Daoy (cell line): ENCODE data around the gene SMC4. TPM values are rescaled to one million over a fixed set of nuclear protein-coding genes. Genes with fewer than 3 reads are reported as not detected.
"Not testable (repeated sequence)": the region's sequence is repeated elsewhere in the genome, so short reads cannot be mapped to it uniquely, and the experiment has no call there.

Source experiments
- DNase-seq: peaks from one replicate; pipeline ENCODE4 v3.0.0-alpha.2; 2015; ENCODE audit warnings: low read depth
- total RNA-seq: library from RNA; depleted of rRNA; stranded (reverse); fragments of >200 nt; shearing (Covaris generic); gene quantifications from 2 replicates; pipeline ENCODE4 v1.2.3, GENCODE V29; 2014

Gene SMC4
- total RNA-seq, 1 experiment from 2014 or later, result 140 TPM

DNA sequence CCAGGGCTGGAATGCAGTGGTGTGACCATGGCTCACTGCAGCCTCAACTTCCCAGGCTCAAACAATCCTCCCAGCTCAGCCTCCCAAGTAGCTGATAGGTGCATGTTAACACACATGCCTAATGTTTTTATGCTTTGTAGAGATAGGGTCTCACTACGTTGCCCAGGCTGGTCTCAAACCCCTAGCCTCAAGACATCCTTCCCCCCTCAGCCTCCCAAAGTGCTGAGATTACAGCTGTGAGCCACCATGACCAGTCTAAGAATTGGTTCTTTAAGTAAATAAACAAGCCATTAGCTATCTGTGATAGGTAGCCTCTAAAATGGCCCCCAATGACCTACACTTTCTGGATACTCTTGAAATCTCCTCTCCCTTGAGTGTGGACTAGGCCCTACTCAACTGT, 46.4 kb downstream of the SMC4 start:
- no peak for DNase-seq

DNA sequence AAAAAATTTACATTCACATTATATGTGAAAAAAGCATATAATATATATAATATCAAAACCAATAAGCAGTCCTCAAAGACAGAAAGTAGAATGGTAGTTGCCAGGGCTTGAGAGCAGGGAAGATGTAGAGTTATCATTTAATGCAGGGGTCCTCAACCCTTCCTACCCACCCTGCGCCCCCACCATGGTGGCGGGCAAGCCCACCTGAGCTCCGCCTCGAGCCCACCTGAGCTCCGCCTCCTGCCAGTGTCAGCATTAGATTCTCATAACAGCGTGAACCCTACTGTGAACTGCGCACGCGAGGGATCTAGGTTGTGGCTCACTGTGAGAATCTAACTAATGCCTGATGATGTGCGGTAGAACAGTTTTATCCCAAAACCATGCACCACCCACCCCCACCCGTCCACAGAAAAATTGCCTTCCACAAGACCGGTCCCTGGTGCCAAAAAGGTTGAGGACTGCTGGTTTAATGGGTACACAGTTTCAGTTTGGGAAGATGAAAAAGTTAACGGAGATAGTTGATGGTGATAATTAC, 47.1 kb downstream of the SMC4 start:
- no peak for DNase-seq

DNA sequence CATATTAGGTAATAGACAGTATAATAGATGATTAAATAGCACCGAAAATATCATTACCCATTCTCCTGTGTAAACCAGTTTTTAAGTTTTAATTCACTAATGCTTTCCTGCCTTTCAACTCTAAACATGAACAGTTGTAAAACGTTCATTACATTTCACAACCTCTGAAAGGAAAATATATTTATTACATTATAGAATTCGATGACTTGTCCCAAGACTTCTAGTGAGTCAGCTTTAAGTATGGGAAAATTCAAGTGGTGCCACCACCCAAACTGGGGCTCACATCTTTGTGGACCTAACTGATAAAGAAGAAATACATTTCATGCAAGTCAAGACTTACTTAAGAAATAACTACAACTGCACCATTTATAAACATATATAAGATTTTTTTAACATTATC, 48.1 kb downstream of the SMC4 start:
- no peak for DNase-seq

DNA sequence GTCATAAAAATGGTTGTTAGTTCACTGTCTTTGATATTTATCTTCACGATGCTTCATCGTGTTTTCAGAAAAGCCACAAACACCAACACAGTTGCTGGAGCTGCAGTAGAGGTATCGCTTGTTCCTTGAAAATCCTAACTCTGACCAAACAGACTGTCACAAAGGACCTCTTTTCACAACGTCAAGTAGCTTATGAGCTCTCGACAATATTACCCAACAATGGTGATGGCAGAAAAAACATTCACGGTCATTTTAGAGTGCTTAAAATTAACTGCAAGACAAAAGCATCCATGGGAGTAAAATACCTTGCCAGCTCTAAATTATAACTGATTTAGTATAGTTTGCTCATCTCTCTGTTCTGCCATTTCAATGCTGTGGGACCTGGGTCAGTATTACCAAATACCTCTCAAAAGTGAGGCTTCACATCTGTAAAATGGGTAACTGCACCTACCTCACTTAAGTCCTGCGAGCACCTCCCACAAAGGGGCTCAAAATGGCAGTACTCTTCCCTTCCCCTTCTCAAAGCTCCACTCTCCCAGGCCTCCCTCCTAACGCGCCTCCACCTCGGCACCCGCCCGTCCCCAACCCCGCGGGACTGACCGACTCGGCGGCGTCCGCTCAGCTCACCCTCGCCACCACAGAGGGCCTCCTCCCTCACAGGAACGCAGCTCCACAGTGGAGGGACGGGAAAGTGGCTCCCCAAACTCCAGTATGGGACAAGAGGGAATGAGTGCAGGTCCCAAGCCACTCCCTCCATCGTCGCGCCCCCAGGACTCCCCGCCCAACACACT, 49.6 kb downstream of the SMC4 start:
- no peak for DNase-seq

DNA sequence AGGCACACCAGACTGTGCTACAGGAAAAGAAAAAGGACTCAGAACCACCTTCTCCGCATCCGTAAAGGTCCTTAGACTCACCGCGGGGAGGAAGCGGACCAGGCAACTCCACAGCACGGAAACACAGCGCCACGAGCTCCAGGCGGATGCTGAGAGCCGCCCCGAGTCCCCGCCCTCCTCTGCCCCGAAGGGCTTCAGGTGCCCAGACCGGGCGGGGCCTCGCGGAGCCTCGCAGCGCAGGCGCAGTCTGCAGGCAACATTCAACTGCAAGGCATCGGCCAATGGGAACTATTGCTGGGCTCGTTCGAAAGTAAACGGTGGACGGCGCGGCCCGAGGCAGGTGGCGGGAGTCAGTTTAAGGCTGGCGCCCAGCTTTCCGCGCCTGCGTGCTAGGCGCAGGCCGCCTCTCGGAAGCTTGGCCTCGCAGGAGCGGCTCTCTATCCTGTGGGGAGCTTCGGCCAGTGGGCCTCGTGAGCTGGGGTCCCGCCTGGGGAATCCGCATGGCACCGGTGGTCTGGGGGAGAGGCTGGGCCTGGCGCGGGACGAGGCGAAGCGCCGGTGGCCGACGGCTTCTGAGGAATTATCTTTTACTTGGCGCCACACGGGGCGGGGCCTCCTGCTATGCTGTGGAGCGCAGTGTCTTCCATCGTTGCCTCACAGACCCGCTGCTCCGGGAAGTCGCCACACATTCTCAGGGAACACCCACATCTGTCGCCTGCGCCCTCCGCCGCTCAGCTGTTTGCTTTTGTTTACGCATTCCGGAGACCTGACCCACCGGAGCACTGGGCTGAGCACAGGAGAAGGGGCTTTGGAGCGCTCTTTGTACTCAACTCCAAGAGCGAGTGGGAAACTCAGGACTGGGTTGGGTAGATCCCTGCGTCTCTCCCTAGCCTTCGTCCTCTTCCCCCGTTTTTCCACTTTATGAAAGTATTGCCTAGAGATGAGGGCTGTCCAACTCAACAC, 50.5 kb downstream of the SMC4 start, which contains the start of gene TRIM59:
Gene TRIM59 (minus strand): TSS at position 151 of the 963 bp plus-strand sequence. CDS start 10,603 bp downstream, outside the sequence.
- peak; percentile 81 for DNase-seq

DNA sequence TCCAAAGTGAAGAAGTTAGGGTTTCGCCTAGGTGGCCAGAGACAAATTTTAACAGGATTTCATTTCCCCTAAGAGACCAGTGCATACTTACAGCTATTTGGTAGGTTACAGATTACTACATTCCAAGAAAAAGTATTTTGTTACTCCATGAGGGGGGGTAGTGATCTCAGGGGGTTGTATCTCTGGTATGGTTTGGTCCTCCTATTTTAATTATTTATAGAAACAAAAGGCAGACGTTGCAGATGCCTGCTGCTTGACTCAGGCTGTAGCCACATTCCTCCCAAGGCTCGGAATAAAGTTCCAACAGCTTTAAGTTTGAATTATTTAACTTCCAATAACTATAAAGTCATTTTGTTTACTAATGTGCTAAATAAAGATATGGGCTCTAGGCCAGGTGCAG, 51.4 kb downstream of the SMC4 start:
- DNase-seq, result no peak

DNA sequence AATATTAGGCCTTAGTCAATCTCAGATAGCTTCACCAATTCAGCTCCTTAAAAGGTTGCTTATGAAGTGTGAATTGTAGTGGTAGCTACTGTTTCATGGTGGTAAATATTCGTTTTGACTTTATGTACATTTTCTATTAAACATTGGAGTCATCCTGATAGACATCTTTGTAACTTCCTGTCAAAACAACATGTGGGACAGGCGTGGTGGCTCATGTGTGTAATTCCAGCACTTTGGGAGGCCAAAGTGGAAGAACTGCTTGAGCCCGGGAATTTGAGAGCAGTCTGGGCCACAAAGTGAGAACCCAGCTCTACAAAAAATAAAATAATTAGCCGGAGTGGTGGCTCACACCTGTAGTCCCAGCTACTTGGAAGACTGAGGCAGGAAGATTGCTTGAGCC, 52.2 kb downstream of the SMC4 start:
- DNase-seq, result peak; percentile 17

DNA sequence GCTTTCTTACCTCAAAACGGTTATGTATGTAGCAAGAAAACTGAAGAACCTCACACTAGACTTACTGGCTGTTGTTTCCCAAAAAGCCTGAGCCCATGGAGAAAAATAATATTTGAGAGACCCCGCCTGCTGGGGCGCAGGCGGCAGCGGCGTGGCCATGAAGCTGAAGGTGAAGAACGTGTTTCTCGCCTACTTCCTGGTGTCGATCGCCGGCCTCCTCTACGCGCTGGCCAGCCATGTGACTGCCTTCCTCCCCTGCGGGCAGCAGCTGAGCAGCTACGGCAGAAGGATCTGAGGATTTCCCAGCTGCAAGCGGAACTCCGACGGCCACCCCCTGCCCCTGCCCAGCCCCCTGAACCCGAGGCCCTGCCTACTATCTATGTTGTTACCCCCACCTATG, 52.8 kb downstream of the SMC4 start:
- DNase-seq, result not testable (repeated sequence)

DNA sequence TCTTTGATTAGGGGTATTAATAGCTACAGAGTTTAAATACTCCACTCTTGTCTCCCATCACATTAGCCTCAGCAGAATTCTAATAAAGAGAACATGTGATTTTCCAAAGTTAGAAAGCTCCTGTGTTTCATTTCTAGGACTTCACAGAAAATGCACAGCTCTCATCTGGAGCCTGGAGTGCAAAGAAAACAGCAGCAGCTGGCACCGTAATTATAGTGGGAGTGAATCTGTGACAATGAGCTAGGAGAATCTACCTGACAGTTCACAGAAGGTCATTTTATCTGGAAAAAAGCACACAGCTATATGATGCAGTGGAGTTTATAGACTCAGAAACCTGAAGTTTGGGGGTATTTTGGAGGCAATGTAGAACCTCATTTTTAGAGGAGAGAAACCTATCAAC, 55.5 kb downstream of the SMC4 start:
- DNase-seq, result no peak

DNA sequence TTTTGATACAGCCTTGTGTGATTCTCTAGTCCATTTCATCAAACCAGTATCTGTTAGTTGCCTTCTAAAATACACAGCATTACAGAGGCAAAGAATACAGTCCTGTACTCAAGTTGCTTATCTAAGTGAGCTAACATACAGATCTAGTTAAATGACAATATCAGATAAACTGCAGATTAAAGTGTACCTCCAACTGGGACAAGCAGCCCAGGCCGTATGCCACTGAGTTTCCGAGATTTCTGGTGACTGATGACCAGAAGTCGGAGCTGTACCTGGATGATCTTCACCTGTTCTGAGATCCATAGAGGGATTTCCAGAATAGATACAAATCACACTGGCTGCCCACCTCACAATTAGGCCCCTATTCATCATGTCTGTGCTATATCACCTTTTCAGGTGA, 56.4 kb downstream of the SMC4 start:
- DNase-seq, result no peak

DNA sequence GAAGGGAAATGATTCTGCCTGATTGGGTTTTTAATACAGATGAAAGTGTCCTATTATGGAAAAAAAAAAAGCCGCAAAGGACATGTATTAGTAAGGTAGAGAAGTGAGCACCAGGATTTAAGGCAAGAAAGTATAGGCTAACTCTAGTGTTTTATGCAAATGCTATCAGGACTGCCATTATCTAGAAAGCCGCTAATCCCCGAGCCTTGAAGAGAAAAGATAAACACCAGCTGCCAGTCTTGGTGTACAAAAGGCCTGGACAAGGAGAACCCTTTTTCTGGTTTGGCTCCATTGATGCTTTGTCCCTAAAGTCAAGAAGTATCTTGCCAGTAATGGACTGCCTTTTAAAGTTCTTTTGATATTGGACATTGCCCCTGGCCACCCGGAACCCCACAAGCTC, 58.7 kb downstream of the SMC4 start:
- DNase-seq, result no peak

DNA sequence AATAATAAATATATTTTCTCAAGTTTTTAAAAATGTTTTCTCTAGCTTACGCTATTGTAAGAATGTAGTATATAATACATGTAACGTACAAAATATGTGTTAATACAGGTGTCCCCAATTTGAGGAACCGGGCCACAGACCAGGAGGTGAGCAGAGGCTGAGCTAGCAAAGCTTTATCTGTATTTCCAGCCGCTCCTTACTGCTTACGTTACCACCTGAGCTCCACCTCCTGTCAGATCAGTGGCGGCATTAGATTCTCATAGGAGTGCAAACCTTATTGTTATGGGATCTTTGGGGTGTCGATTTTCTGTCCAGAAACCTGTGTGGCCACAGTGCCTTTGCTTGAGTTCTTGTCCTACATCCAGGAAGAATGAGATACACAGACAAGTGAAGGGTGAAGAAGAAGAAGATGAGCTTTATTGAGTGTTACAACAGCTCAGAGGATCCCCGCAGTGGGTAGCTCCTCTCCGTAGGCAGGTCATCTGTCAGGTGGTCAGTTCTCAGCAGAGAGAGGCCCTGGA, 60.1 kb downstream of the SMC4 start:
- DNase-seq, result no peak

DNA sequence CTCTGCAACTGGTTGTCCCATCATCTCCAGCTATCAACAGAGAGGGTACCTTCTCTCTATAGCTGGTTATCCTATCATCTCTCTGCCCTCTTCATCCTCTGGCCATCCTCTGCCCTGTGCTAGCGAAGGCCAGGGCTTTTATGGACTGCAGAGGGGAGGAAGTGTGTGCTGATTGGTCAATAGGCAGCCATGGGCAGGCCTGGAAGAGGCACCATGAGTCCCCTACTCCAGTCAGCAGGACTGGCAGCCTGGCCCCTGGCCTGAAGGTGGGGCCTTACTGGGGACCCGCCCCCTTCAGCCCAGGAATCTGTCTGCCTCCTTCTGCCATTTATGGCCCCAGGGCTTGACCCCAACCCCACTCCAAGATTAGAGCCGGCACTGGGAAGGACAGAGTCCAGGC, 60.6 kb downstream of the SMC4 start:
- DNase-seq, result no peak

DNA sequence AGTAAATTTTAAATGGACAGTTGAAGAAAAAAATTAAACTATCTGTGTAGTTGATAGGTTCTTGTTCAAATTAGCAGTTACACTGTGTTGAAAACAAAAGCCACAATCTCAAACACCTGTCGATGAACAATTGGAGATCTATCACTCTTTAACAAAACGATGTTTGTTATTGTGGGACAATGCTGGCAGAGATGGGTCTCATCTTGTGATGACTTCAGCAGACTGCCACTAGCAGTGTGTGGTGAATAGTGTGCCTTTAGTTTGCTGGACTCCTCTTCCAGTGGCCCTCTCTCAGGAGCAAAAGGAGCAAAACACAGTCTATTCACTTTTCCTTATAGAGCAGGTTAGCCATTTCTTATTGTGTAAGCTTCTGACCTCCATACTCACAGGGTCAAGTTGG, 64.9 kb downstream of the SMC4 start:
- no peak for DNase-seq

DNA sequence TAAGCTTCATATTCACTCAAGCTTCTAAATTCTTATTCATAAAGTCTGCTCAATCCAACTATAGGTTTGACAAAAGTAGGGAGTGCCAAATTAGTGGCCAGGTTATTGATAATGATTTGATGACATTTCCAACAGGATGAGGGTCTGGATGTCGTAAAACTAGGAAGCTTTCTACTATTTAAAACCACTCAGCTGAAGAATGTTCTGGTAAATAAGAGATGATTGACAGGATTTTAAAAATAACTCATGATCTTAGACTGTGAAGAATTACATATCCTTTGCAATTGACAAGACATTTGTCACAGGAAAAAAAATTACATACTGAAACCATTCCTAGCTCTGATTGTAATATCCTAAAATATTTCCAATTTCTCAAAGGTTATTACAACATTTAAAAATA, 65.5 kb downstream of the SMC4 start:
- DNase-seq, result no peak

DNA sequence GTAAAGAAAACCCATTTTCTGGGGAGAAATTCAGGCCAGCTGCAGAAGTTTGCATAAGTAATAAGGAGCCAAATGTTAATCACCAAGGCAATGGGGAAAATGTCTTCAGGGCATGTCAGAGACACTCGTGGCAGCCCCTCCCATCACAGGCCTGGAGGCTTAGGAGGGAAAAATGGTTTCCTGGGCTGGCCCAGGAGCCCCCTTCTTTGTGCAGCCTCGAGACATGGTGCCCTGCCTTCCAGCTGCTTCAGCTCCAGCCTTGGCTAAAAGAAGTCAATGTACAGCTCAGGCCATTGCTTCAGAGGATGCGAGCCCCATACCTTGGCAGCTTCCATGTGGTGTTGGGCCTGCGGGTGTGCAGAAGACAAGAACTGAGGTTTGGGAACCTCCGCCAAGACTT, 70.7 kb downstream of the SMC4 start:
- no peak for DNase-seq

DNA sequence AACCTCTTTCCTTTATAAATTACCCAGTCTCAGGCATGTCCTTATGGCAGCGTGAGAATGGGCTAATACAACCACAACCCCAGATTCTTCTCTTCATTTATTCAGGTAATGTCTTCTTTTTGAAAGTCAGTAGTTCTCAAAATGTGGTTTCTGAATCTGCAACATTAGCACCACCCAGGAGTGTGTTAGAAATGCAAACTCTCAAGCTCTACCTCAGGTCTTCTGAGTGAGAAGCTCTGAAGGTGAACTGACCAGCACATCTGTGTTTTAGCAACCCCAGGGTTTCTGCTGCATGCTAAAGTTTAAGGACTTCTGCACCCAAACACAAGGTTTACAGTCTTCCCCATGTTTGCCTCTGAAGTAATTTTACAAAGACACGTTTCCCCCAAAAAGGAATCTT, 72.4 kb downstream of the SMC4 start:
- no peak for DNase-seq

DNA sequence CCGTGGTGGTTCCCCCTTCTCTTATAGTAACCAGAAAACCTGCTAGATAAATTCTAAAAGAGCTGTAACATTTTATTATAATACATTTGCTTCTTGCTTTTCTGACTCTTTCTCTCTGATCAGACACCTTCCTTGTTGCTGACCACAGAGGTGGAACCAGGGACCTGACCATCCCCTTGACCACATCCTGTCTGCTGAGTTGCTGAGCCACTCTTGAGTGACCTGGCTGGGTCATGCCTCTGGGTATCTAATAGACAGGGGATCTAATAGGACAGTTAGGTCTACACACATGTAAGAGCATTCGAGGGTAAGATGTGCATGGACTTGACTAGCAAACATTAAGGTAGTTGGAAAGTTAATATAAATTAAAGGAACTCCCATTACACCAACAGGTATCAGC, 72.9 kb downstream of the SMC4 start:
- DNase-seq, result no peak

DNA sequence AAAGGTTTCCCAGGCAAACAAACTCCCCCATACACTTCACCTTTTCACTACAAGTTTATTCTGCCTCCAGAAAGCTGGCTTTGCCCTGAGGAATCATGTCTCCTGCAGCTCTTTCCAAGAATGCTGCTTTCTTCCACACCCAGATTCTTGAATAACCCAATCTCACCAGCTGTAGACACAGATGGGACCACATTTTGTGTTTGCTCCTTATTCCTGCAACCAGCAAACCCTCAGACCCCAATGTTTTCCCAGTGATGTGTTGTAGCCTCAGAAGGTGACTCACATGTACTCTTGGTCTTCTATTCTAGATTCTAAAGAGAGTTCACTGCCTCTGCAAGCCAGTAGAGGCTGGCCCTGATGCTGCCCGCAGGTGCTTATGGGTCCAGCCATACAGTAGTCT, 73.8 kb downstream of the SMC4 start:
- no peak for DNase-seq

DNA sequence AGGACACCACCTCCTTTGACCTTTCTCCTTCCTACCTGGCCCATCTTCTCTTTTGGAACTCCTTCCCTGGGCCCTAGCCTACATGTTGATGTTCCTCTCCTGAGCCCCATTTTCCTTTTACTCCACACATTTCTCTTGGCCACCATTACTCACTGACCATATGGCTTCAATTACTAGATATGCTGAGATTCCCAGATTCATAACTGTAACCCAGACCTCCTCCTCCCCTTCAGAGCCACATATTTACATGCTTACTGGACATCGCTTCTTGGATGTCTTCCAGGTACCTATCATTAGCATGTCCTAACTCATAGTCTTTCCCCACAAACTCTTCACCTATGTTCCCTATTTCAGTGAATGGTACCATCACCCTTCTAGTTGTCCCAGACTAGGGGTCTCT, 74.5 kb downstream of the SMC4 start:
- DNase-seq, result peak; percentile 46

DNA sequence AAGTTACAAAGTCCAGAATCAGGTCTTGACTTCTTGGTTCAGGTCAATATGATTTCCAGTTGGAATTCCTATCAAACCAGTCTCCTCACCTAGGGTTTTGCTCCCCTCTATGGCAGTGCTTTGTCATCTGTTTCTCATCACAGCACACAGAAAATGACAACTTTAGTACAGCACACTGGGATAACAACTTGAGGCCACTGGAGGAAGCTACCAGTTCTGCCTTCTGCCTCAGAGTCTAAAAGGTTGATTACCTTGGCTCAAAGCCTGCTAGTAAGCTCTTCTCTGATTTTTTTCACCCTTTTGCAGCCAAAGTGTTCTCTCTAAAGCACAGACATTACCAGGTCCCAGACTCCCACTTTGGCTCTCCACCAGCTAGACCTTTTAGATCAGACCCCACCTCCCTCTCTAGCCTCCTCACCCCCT, 75.0 kb downstream of the SMC4 start:
- no peak for DNase-seq

DNA sequence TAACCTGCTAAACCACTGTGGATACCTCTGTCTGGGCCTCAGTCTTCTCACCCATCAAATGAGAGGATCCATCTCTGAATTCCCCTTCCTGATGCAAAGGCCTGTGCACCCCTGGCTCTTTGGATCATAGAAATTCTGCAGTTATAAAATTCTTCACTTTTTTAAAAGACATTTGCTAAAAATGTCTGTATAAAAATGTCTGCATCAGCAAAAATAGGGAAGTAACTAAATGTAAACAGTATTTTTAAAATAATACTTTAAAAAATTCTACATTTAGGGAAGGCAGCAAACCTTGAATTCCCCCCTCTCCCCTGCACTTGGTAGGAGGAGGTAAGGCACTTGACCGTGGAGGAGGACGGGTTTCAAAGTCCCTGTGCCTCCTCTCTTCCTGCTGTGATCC, 75.7 kb downstream of the SMC4 start:
- no peak for DNase-seq
